Measurements from ENCODE around the gene RSPH10B2. TPM values are rescaled to one million over a fixed set of nuclear protein-coding genes. Genes with fewer than 3 reads are reported as not detected.
"Not testable (repeated sequence)": the region's sequence is repeated elsewhere in the genome, so short reads cannot be mapped to it uniquely, and the experiment has no call there.

RSPH10B2 gene
- total RNA-seq, 3 donors from 2014 or later (not counting 1 experiment from before 2014, with no cell fraction given), result 0.12 to 0.54 (median 0.33) TPM

- DNase-seq; H3K4me1 ChIP-seq (ENCODE audit: control insufficient read depth, insufficient read depth, low read length); H3K36me3 ChIP-seq (ENCODE audit: control insufficient read depth, insufficient read depth, low read length); H3K36me3 Mint-ChIP-seq; H3K9me3 Mint-ChIP-seq; H3K27me3 ChIP-seq (ENCODE audit: control insufficient read depth, insufficient read depth, low read length); H3K4me1 Mint-ChIP-seq; ATAC-seq; H3K9me3 ChIP-seq (ENCODE audit: control insufficient read depth, insufficient read depth, low read length); H3K27ac Mint-ChIP-seq; H3K27ac ChIP-seq (ENCODE audit: low read length); H3K4me3 ChIP-seq (ENCODE audit: low read length); H3K4me3 Mint-ChIP-seq; intact Hi-C loops (cut with micrococcal nuclease): not testable (repeated sequence)
- WGBS (ENCODE audit: insufficient coverage), result 97% methylated on average over 10 of the region's 10 CpGs
- H3K27me3 Mint-ChIP-seq (ENCODE audit: low read depth in 2 of 2), result peaks cover 14 to 27% of the 10 kb centered on the region in 2 donors
Measured at GRCh38 chr7:6837081-6837480, 83.2 kb downstream of the RSPH10B2 start.

- intact Hi-C loops (cut with micrococcal nuclease); H3K27ac Mint-ChIP-seq; H3K36me3 ChIP-seq (ENCODE audit: control insufficient read depth, insufficient read depth, low read length); H3K4me3 ChIP-seq (ENCODE audit: low read length); H3K4me3 Mint-ChIP-seq; ATAC-seq; H3K4me1 Mint-ChIP-seq; H3K27me3 ChIP-seq (ENCODE audit: control insufficient read depth, insufficient read depth, low read length); H3K9me3 Mint-ChIP-seq; H3K9me3 ChIP-seq (ENCODE audit: control insufficient read depth, insufficient read depth, low read length); H3K4me1 ChIP-seq (ENCODE audit: control insufficient read depth, insufficient read depth, low read length); H3K27ac ChIP-seq (ENCODE audit: low read length); DNase-seq; H3K36me3 Mint-ChIP-seq: not testable (repeated sequence)
- H3K27me3 Mint-ChIP-seq (ENCODE audit: low read depth in 2 of 2), result peaks cover 11 to 17% of the 10 kb centered on the region in 2 donors
- WGBS (ENCODE audit: insufficient coverage), result 88% methylated on average over 20 of the region's 20 CpGs
Measured at GRCh38 chr7:6842278-6842921, 88.5 kb downstream of the RSPH10B2 start.

- H3K36me3 Mint-ChIP-seq; H3K4me1 Mint-ChIP-seq; H3K27me3 ChIP-seq (ENCODE audit: control insufficient read depth, insufficient read depth, low read length); H3K9me3 Mint-ChIP-seq; H3K4me3 Mint-ChIP-seq; H3K4me1 ChIP-seq (ENCODE audit: control insufficient read depth, insufficient read depth, low read length); H3K9me3 ChIP-seq (ENCODE audit: control insufficient read depth, insufficient read depth, low read length); ATAC-seq; intact Hi-C loops (cut with micrococcal nuclease); DNase-seq; H3K27ac Mint-ChIP-seq; H3K27ac ChIP-seq (ENCODE audit: low read length); H3K36me3 ChIP-seq (ENCODE audit: control insufficient read depth, insufficient read depth, low read length); H3K4me3 ChIP-seq (ENCODE audit: low read length): not testable (repeated sequence)
- 63% methylated on average over 3 of the region's 5 CpGs for WGBS (ENCODE audit: insufficient coverage)
- peaks cover 10 to 19% of the 10 kb centered on the region in 2 donors for H3K27me3 Mint-ChIP-seq (ENCODE audit: low read depth in 2 of 2)
Measured at GRCh38 chr7:6843092-6843491, 89.2 kb downstream of the RSPH10B2 start.

GRCh38 chr7:6843654-6844053 lies 89.8 kb downstream of the RSPH10B2 start:
- H3K36me3 ChIP-seq (ENCODE audit: control insufficient read depth, insufficient read depth, low read length); H3K27ac Mint-ChIP-seq; H3K4me3 Mint-ChIP-seq; ATAC-seq; DNase-seq; H3K36me3 Mint-ChIP-seq; H3K4me1 Mint-ChIP-seq; H3K4me1 ChIP-seq (ENCODE audit: control insufficient read depth, insufficient read depth, low read length); H3K4me3 ChIP-seq (ENCODE audit: low read length); intact Hi-C loops (cut with micrococcal nuclease); H3K27ac ChIP-seq (ENCODE audit: low read length); H3K27me3 ChIP-seq (ENCODE audit: control insufficient read depth, insufficient read depth, low read length); H3K9me3 ChIP-seq (ENCODE audit: control insufficient read depth, insufficient read depth, low read length); H3K9me3 Mint-ChIP-seq: not testable (repeated sequence)
- 93% methylated on average over 6 of the region's 6 CpGs for WGBS (ENCODE audit: insufficient coverage)
- H3K27me3 Mint-ChIP-seq (ENCODE audit: low read depth in 2 of 2), result peaks cover 15 to 19% of the 10 kb centered on the region in 2 donors

GRCh38 chr7:6845971-6846449 lies 92.1 kb downstream of the RSPH10B2 start:
- H3K27ac ChIP-seq (ENCODE audit: low read length); H3K36me3 ChIP-seq (ENCODE audit: control insufficient read depth, insufficient read depth, low read length); H3K36me3 Mint-ChIP-seq; H3K4me1 ChIP-seq (ENCODE audit: control insufficient read depth, insufficient read depth, low read length); H3K4me1 Mint-ChIP-seq; intact Hi-C loops (cut with micrococcal nuclease); H3K4me3 Mint-ChIP-seq; H3K27me3 ChIP-seq (ENCODE audit: control insufficient read depth, insufficient read depth, low read length); H3K9me3 ChIP-seq (ENCODE audit: control insufficient read depth, insufficient read depth, low read length); DNase-seq; H3K27ac Mint-ChIP-seq; H3K4me3 ChIP-seq (ENCODE audit: low read length); ATAC-seq; H3K9me3 Mint-ChIP-seq: not testable (repeated sequence)
- H3K27me3 Mint-ChIP-seq (ENCODE audit: low read depth in 2 of 2), result peaks cover 15 to 19% of the 10 kb centered on the region in 2 donors
- WGBS (ENCODE audit: insufficient coverage), result 9% methylated on average over 6 of the region's 16 CpGs

GRCh38 chr7:6847751-6848150 lies 93.8 kb downstream of the RSPH10B2 start:
- DNase-seq; H3K36me3 ChIP-seq (ENCODE audit: control insufficient read depth, insufficient read depth, low read length); H3K9me3 ChIP-seq (ENCODE audit: control insufficient read depth, insufficient read depth, low read length); H3K4me3 ChIP-seq (ENCODE audit: low read length); H3K4me1 Mint-ChIP-seq; H3K27ac ChIP-seq (ENCODE audit: low read length); H3K36me3 Mint-ChIP-seq; intact Hi-C loops (cut with micrococcal nuclease); H3K9me3 Mint-ChIP-seq; H3K4me1 ChIP-seq (ENCODE audit: control insufficient read depth, insufficient read depth, low read length); H3K27ac Mint-ChIP-seq; H3K4me3 Mint-ChIP-seq; ATAC-seq; H3K27me3 ChIP-seq (ENCODE audit: control insufficient read depth, insufficient read depth, low read length): not testable (repeated sequence)
- H3K27me3 Mint-ChIP-seq (ENCODE audit: low read depth in 2 of 2), result peaks cover 15 to 19% of the 10 kb centered on the region in 2 donors
- 91% methylated on average over 11 of the region's 18 CpGs for WGBS (ENCODE audit: insufficient coverage)

Other genes with a start within 250 kb of the RSPH10B2 start
- under 1 TPM; 0.39 to 0.45 (median 0.40) TPM for gene GRID2IP, start 202.6 kb upstream of the RSPH10B2 start, total RNA-seq
- gene ZDHHC4, start 176.6 kb upstream of the RSPH10B2 start, total RNA-seq, result 10 to 100 TPM; 29.4 to 37.6 (median 35.3) TPM
- gene INTS15, start 164.1 kb upstream of the RSPH10B2 start, total RNA-seq, result 10 to 100 TPM; 47.5 to 70.1 (median 60.7) TPM
- gene ZNF853, start 138.5 kb upstream of the RSPH10B2 start, total RNA-seq, result 10 to 100 TPM in 1 of 3 donors, 1 to 10 TPM in 2; 6.5 to 12.0 (median 9.7) TPM
- gene ZNF316, start 116.8 kb upstream of the RSPH10B2 start, total RNA-seq, result 10 to 100 TPM; 46.2 to 59.6 (median 49.5) TPM
- gene ZNF12, start 47.2 kb upstream of the RSPH10B2 start, total RNA-seq, result 10 to 100 TPM; 27.5 to 38.4 (median 28.1) TPM
- 100 to 1,000 TPM in 2 of 3 donors, 10 to 100 TPM in 1; 84.5 to 145 (median 103) TPM for gene CCZ1B, start 72.2 kb downstream of the RSPH10B2 start, total RNA-seq

Data from natural killer cell (primary cell).